ENCODE results near the gene EDC4.

EDC4 gene

DNA sequence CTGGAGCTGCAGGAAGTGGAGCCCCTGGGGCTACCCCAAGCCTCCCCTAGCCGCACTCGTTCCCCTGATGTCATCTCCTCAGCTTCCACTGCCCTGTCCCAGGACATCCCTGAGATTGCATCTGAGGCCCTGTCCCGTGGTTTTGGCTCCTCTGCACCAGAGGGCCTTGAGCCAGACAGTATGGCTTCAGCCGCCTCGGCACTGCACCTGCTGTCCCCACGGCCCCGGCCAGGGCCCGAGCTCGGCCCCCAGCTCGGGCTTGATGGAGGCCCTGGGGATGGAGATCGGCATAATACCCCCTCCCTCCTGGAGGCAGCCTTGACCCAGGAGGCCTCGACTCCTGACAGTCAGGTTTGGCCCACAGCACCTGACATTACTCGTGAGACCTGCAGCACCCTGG lies 7.7 kb downstream of the EDC4 start (continued):
- TF ChIP-seq, protein P1, sequence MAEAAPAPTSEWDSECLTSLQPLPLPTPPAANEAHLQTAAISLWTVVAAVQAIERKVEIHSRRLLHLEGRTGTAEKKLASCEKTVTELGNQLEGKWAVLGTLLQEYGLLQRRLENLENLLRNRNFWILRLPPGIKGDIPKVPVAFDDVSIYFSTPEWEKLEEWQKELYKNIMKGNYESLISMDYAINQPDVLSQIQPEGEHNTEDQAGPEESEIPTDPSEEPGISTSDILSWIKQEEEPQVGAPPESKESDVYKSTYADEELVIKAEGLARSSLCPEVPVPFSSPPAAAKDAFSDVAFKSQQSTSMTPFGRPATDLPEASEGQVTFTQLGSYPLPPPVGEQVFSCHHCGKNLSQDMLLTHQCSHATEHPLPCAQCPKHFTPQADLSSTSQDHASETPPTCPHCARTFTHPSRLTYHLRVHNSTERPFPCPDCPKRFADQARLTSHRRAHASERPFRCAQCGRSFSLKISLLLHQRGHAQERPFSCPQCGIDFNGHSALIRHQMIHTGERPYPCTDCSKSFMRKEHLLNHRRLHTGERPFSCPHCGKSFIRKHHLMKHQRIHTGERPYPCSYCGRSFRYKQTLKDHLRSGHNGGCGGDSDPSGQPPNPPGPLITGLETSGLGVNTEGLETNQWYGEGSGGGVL (tag by site-specific recombination; IDR thresholded peaks at IDR 0.05), result no peak
- TF ChIP-seq ZNF768 (tag by site-specific recombination; IDR thresholded peaks at IDR 0.05) (no peak), ZNF624 (tag by site-specific recombination; IDR thresholded peaks at IDR 0.05) (no peak), ZNF140 (tag by site-specific recombination; IDR thresholded peaks at IDR 0.05) (no peak), OVOL3 (tag by site-specific recombination; IDR thresholded peaks at IDR 0.05) (no peak), FEZF1 (tag by site-specific recombination; IDR thresholded peaks at IDR 0.05) (no peak), ZNF146 (tag by site-specific recombination; IDR thresholded peaks at IDR 0.05) (no peak), ZBTB17 (tag by site-specific recombination; IDR thresholded peaks at IDR 0.05) (no peak), ZBTB48 (tag by site-specific recombination; IDR thresholded peaks at IDR 0.05) (no peak)
- TF ChIP-seq, protein P2, sequence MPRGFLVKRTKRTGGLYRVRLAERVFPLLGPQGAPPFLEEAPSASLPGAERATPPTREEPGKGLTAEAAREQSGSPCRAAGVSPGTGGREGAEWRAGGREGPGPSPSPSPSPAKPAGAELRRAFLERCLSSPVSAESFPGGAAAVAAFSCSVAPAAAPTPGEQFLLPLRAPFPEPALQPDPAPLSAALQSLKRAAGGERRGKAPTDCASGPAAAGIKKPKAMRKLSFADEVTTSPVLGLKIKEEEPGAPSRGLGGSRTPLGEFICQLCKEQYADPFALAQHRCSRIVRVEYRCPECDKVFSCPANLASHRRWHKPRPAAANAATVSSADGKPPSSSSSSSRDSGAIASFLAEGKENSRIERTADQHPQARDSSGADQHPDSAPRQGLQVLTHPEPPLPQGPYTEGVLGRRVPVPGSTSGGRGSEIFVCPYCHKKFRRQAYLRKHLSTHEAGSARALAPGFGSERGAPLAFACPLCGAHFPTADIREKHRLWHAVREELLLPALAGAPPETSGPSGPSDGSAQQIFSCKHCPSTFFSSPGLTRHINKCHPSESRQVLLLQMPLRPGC (tag by site-specific recombination; IDR thresholded peaks at IDR 0.05), result no peak

DNA sequence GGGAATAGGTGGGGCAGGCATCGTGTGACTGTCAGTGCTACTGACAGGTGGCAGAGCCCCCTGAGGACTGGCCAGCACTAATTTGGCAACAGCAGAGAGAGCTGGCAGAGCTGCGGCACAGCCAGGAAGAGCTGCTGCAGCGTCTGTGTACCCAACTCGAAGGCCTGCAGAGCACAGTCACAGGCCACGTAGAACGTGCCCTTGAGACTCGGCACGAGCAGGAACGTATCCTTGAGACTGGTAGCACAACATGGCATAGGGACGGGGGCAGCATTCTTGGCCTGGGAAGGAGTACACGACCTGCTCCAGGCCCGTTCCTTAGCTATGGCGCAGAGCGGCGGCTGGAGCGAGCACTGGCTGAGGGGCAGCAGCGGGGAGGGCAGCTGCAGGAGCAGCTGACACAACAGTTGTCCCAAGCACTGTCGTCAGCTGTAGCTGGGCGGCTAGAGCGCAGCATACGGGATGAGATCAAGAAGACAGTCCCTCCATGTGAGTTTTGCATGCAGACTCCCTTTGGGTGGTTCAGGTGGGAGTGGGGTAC lies 8.8 kb downstream of the EDC4 start:
- Histone ChIP-seq H3K9me3 (ENCODE audit: control insufficient read depth, insufficient read depth, low read depth, low read length) (no peaks in the 10 kb centered on the region), H3K27ac (ENCODE audit: extremely low read depth, low read depth, low read length) (no peak overlapping the region), H3K4me1 (ENCODE audit: control insufficient read depth, insufficient read depth, low read length) (peaks cover 3% of the 10 kb centered on the region; the same call in 1 of the 2 replicates), H3K36me3 (ENCODE audit: control insufficient read depth in 2 of 2, insufficient read depth in 1 of 2, low read length in 2 of 2) (peaks cover 0 to 89% of the 10 kb centered on the region in 2 experiments; a peak in 1 of 3 replicates), H3K4me3 (ENCODE audit: low read depth, low read length) (no peak overlapping the region)
- ChIA-PET POLR2A (interaction anchor here (0.6 to 1.0 kb wide), 2 partner anchors 16 to 50 kb away, joined by 3 read pairs; partner anchors contain the start of gene CTRL), CTCF (interaction anchor here (0.6 to 4.2 kb wide), 3 partner anchors 12 to 52 kb away, joined by 3 to 62 read pairs (median 3); no protein-coding TSS in a partner anchor)
- no peak for TF ChIP-seq ZNF292 (tag by site-specific recombination; IDR thresholded peaks at IDR 0.05; ENCODE audit: borderline replicate concordance, low read depth)
- no peak for TF ChIP-seq ZNF24 (tag by site-specific recombination; IDR thresholded peaks at IDR 0.05)
- TF ChIP-seq, protein P3, sequence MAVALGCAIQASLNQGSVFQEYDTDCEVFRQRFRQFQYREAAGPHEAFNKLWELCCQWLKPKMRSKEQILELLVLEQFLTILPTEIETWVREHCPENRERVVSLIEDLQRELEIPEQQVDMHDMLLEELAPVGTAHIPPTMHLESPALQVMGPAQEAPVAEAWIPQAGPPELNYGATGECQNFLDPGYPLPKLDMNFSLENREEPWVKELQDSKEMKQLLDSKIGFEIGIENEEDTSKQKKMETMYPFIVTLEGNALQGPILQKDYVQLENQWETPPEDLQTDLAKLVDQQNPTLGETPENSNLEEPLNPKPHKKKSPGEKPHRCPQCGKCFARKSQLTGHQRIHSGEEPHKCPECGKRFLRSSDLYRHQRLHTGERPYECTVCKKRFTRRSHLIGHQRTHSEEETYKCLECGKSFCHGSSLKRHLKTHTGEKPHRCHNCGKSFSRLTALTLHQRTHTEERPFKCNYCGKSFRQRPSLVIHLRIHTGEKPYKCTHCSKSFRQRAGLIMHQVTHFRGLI (tag by site-specific recombination; IDR thresholded peaks at IDR 0.05), result no peak
- TF ChIP-seq ZNF530 (tag by site-specific recombination; IDR thresholded peaks at IDR 0.05; ENCODE audit: low read depth), result no peak
- no peak for TF ChIP-seq ZNF404 (tag by site-specific recombination; IDR thresholded peaks at IDR 0.05)
- no peak for TF ChIP-seq ZNF37A (tag by site-specific recombination; IDR thresholded peaks at IDR 0.05)
- TF ChIP-seq SCRT2 (tag by site-specific recombination; IDR thresholded peaks at IDR 0.05), result no peak
- no peak for TF ChIP-seq SETDB1 (IDR thresholded peaks at IDR 0.05; ENCODE audit: insufficient read length, low read length)
- TF ChIP-seq, protein P4, sequence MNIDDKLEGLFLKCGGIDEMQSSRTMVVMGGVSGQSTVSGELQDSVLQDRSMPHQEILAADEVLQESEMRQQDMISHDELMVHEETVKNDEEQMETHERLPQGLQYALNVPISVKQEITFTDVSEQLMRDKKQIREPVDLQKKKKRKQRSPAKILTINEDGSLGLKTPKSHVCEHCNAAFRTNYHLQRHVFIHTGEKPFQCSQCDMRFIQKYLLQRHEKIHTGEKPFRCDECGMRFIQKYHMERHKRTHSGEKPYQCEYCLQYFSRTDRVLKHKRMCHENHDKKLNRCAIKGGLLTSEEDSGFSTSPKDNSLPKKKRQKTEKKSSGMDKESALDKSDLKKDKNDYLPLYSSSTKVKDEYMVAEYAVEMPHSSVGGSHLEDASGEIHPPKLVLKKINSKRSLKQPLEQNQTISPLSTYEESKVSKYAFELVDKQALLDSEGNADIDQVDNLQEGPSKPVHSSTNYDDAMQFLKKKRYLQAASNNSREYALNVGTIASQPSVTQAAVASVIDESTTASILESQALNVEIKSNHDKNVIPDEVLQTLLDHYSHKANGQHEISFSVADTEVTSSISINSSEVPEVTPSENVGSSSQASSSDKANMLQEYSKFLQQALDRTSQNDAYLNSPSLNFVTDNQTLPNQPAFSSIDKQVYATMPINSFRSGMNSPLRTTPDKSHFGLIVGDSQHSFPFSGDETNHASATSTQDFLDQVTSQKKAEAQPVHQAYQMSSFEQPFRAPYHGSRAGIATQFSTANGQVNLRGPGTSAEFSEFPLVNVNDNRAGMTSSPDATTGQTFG (tag by site-specific recombination; IDR thresholded peaks at IDR 0.05; ENCODE audit: borderline replicate concordance), result no peak
- TF ChIP-seq, protein P5, sequence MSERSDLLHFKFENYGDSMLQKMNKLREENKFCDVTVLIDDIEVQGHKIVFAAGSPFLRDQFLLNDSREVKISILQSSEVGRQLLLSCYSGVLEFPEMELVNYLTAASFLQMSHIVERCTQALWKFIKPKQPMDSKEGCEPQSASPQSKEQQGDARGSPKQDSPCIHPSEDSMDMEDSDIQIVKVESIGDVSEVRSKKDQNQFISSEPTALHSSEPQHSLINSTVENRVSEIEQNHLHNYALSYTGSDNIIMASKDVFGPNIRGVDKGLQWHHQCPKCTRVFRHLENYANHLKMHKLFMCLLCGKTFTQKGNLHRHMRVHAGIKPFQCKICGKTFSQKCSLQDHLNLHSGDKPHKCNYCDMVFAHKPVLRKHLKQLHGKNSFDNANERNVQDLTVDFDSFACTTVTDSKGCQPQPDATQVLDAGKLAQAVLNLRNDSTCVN (tag by site-specific recombination; optimal IDR thresholded peaks at IDR 0.05), result no peak
- TF ChIP-seq ZNF114 (tag by site-specific recombination; IDR thresholded peaks at IDR 0.05), result no peak
- TF ChIP-seq, protein P6, sequence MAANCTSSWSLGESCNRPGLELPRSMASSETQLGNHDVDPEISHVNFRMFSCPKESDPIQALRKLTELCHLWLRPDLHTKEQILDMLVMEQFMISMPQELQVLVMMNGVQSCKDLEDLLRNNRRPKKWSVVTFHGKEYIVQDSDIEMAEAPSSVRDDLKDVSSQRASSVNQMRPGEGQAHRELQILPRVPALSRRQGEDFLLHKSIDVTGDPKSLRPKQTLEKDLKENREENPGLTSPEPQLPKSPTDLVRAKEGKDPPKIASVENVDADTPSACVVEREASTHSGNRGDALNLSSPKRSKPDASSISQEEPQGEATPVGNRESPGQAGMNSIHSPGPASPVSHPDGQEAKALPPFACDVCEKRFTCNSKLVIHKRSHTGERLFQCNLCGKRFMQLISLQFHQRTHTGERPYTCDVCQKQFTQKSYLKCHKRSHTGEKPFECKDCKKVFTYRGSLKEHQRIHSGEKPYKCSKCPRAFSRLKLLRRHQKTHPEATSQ (tag by site-specific recombination; IDR thresholded peaks at IDR 0.05), result no peak
- no peak for TF ChIP-seq SCRT1 (tag by site-specific recombination; IDR thresholded peaks at IDR 0.05; ENCODE audit: borderline replicate concordance)
- TF ChIP-seq, protein P7, sequence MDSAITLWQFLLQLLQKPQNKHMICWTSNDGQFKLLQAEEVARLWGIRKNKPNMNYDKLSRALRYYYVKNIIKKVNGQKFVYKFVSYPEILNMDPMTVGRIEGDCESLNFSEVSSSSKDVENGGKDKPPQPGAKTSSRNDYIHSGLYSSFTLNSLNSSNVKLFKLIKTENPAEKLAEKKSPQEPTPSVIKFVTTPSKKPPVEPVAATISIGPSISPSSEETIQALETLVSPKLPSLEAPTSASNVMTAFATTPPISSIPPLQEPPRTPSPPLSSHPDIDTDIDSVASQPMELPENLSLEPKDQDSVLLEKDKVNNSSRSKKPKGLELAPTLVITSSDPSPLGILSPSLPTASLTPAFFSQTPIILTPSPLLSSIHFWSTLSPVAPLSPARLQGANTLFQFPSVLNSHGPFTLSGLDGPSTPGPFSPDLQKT (IDR thresholded peaks at IDR 0.05; ENCODE audit: borderline replicate concordance, low read depth, low read length), result no peak
- no peak for TF ChIP-seq ZNF214 (tag by site-specific recombination; IDR thresholded peaks at IDR 0.05; ENCODE audit: borderline replicate concordance)
